ENCODE measurements around the gene HACD1.

HACD1 gene, protein sequence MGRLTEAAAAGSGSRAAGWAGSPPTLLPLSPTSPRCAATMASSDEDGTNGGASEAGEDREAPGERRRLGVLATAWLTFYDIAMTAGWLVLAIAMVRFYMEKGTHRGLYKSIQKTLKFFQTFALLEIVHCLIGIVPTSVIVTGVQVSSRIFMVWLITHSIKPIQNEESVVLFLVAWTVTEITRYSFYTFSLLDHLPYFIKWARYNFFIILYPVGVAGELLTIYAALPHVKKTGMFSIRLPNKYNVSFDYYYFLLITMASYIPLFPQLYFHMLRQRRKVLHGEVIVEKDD

GRCh38 chr10:17617031-17617911, at the start of gene HACD1:
Gene HACD1 (minus strand): TSS chr10:17617374. CDS start chr10:17617339, 35 bp downstream.
- peak; percentile 35 to 58 for DNase-seq

GRCh38 chr10:17665747-17666146, 48.6 kb upstream of the HACD1 start:
- no peak for DNase-seq

DNA sequence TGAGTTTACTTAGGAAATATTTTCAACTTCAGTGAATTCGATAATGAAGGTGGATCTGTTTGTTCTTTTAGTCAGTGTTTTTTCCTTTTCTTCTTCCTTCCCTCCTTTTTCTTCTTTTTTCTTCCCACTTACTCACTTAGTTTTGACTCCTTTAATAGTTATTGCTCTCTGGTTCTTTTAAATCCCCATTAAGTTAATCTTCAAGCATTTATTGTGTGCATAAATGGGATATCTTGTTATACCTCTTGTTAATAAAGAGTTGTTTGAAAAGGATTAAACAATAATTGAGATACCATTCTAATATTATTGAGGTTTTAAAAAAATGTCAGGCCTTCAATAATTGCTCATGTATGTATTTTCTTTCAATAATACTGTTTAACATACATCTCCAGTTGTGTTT, 46.3 kb upstream of the HACD1 start:
- no peak for DNase-seq

GRCh38 chr10:17662193-17663138, 45.3 kb upstream of the HACD1 start:
- DNase-seq, result peak in 1 of 2 donors; percentile 26

- no peak for DNase-seq
These were observed 44.3 kb upstream of the HACD1 start for GRCh38 chr10:17661510-17661909.

DNA sequence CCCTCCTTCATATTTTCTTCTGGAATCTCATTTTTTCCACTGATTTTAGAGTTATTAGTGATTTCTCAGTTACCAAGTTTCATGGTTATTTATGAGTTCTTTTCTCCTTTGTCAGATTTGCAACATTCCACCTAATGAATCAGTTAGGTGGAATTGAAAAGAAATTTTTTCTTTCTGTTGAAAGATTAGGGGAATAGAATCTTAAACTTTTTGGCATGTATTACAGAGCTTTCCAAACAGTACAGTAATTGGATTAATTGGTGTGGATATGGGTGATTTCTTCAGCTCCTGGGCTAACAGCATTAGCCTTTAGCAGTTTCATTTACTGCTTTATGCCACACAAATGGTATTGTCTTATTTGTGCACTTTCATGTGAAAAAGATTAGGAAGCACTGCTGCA, 43.7 kb upstream of the HACD1 start:
- no peak for DNase-seq

GRCh38 chr10:17659365-17659764, 42.2 kb upstream of the HACD1 start:
- no peak for DNase-seq

GRCh38 chr10:17657103-17657500, 39.9 kb upstream of the HACD1 start:
- no peak for DNase-seq

DNA sequence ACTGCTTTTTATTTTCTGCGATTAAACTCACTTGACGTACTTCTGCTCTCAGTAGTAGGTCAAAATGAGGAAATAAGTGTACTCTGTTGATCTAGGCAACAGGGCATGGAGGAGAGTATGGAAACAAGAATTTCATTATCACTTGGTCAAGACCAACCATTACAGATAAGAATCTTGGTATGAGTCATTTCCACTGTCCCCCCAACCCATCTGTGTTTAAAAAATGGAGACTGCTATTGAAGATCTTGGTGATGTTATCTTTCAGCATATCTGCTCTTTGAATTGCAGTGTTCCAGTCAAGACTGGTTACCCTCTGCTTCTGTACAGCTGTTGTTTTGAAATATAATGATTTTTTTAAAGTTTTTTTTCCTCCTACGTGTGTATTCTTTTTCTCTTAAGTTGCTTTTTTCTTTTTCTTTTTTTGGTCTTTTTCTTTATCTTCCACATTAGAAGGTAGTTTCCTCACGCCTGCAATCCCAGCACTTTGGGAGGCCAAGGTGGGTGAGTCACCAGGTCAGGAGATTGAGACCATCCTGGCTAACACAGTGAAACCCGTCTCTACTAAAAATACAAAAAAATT, 38.5 kb upstream of the HACD1 start:
- peak in 1 of 2 donors; percentile 49 for DNase-seq

DNA sequence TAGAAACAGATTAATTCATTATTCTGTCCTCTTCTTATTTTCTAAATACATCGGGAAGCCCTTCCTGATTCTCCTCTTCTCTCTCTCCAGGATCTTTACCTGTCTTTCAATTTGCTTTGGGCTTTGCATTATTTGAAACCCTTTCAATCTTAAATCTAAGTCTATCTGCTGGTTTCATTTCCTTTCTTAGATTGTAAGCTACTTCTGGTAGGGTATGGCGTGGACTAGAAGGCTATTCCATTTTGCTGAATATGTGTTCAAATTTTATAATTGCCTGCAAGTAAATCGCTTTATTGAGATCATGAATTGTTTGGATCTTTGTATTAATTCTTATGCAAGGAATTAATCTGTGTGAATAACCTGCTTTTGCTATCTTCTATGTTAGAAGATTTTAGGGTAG, 37.8 kb upstream of the HACD1 start:
- DNase-seq, result no peak

- DNase-seq, result no peak
These were observed 35.4 kb upstream of the HACD1 start for GRCh38 chr10:17652585-17652984.

- no peak for DNase-seq
These were observed 34.7 kb upstream of the HACD1 start for GRCh38 chr10:17651896-17652295.

GRCh38 chr10:17650416-17650815, 33.2 kb upstream of the HACD1 start:
- no peak for DNase-seq

DNA sequence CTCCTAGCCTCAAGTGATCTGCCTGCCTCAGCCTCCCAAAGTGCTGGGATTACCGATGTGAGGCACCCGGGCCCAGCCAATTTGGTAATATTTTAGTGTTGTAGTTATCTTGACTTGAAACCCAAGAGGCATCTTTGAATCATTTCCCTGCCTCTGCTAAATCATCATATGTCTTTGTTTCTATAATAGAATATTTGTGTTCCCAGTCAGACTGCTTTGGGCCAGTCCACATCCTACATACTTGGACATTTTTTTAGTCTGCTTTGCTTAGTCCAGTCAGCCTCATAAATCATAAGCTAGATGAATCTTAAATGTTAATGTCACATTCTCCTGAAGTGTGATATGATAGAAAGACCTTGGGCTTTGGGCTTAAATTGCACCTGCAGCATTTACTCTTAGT, 32.7 kb upstream of the HACD1 start:
- no peak for DNase-seq

DNA sequence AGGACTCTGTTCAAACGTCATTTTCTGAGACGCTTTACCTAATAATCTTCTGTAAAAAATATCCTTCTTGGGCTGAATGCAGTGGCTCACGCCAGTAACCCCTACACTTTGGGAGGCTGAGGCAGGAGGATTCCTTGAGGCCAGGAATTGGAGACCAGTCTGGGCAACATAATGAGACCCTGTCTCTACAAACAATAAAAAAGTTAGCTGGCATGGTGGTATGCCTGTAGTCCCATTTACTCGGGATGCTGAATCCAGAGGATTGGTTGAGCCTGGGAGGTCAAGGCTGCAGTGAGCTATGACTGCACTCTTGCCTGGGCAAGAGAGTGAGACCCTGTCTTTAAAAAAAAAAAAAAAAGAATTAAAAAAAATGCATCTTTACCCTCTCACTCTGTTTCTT, 31.9 kb upstream of the HACD1 start:
- DNase-seq, result no peak

- peak; percentile 52 to 61 for DNase-seq
These were observed 31.3 kb upstream of the HACD1 start for GRCh38 chr10:17648243-17649035.

- no peak for DNase-seq
These were observed 30.2 kb upstream of the HACD1 start for GRCh38 chr10:17647326-17647725.

GRCh38 chr10:17645621-17646345, 28.6 kb upstream of the HACD1 start:
- DNase-seq, result peak in 1 of 2 donors; percentile 49

DNA sequence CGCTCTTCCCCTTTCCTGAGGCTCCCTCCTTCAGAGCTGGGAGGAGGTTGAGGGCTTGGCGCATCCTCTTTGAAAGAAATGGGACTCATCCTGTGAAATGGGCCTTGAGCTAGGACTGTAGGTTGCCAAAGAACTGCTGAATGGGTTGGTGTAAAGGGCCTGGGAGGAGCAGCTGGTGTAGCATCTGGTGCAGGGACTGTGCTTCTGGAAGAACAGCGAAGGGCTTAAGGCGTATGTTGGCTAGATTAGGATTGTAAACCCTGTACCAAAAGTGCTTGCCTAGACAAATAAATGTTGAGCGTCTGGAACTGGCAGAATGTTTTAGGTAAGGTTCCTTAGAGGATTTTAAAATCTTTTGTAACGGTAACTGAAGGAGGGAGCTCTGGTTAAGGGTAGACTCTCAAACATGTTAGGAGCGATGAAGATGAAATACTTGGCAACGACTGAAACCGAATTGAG, 27.3 kb upstream of the HACD1 start:
- DNase-seq, result peak in 1 of 2 donors; percentile 3

DNA sequence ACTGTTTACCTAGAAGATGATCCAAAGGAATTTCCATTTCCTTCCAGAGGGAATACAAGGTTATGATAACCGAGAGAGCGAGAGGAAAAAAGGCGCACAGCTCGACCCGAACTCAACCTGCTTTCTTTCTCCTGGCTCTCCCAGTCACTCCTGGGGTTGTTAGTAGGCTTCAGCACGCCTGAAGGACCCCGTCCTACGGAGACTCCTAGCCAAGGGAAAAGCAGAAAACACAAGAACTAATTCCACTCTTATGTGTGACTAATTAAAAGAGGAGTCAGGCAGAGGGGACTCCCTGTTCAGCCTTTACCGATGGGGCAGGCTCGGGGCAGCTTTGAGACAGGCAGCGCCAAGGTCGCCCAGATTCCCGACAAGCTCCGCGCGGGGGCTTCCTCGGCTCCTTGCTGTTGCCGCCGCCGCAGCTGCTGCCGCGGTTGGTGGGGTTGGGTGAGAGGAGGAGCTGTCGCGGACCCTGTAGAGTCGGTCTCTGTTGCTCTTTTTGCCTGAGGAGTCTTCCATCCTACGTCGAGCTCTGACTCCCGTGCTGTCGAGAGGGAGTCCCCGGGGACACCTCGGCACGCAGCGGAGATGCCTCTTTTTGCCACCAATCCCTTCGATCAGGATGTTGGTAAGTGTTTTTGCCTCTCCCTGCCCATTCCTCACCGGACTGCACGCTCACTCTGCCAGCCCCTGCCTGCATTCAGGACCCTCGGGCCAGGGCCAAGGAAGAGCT, 26.7 kb upstream of the HACD1 start, which contains the start of gene STAM:
Gene STAM, plus strand, starts transcription at position 397 of the 730 bp plus-strand sequence. Its CDS starts 189 bp downstream, at position 586.
- peak; percentile 93 for DNase-seq
